Ishikawa (cell line): ENCODE results near the gene QDPR.

ENCODE experiments used
- EGR1 ChIP-seq: IDR thresholded peaks from 2 replicates; pipeline ENCODE4 v1.6.1; 2012
- EP300 ChIP-seq: IDR thresholded peaks from 2 replicates; pipeline ENCODE4 v1.6.1; 2012; ENCODE audit warnings: borderline replicate concordance
- ZBTB7A ChIP-seq: IDR thresholded peaks from 2 replicates; pipeline ENCODE4 v1.6.1; 2012; ENCODE audit warnings: low read depth

- TF ChIP-seq EGR1 (no peak), ZBTB7A (no peak), EP300 (no peak)
Observed at GRCh38 chr4:17559709-17560048, 47.8 kb upstream of the QDPR start.
